ENCODE results near the gene TRO.
A peak's percentile ranks its signal among the peaks of the same experiment; 100 is the strongest.

Gene TRO

GRCh38 chrX:54945224-54945623 is 24.6 kb downstream of the TRO start:
- no peak for TF ChIP-seq CTCF (IDR thresholded peaks at IDR 0.05; ENCODE audit: low read depth, low read length)
- no peak overlapping the region for H3K4me3 ChIP-seq (replicated peaks in 1 of 2; ENCODE audit: low read depth in 2 of 2, low read length in 2 of 2)

GRCh38 chrX:54950730-54951375 is 30.2 kb downstream of the TRO start:
- TF ChIP-seq CTCF (IDR thresholded peaks at IDR 0.05; ENCODE audit: low read depth, low read length) = no peak
- H3K4me3 ChIP-seq (replicated peaks in 1 of 2; ENCODE audit: low read depth in 2 of 2, low read length in 2 of 2) = no peak overlapping the region
- no peak for DNase-seq (ENCODE audit: low read depth in 2 of 2)

More at GRCh38 chrX:54945224-54945623, 24.6 kb downstream of the TRO start:
- DNase-seq (ENCODE audit: low read depth in 2 of 2) = no peak

- no peak overlapping the region for H3K4me3 ChIP-seq (replicated peaks in 1 of 2; ENCODE audit: low read depth in 2 of 2, low read length in 2 of 2)
- TF ChIP-seq CTCF (IDR thresholded peaks at IDR 0.05; ENCODE audit: low read depth, low read length) = no peak
Measured at GRCh38 chrX:54961750-54962149, 41.1 kb downstream of the TRO start.

GRCh38 chrX:54964766-54965497 is 44.3 kb downstream of the TRO start:
- DNase-seq (ENCODE audit: low read depth in 2 of 2) = no peak
- no peak for TF ChIP-seq CTCF (IDR thresholded peaks at IDR 0.05; ENCODE audit: low read depth, low read length)
- H3K4me3 ChIP-seq (replicated peaks in 1 of 2; ENCODE audit: low read depth in 2 of 2, low read length in 2 of 2) = no peak overlapping the region

More at GRCh38 chrX:54961750-54962149, 41.1 kb downstream of the TRO start:
- DNase-seq (ENCODE audit: low read depth in 2 of 2) = no peak

DNA sequence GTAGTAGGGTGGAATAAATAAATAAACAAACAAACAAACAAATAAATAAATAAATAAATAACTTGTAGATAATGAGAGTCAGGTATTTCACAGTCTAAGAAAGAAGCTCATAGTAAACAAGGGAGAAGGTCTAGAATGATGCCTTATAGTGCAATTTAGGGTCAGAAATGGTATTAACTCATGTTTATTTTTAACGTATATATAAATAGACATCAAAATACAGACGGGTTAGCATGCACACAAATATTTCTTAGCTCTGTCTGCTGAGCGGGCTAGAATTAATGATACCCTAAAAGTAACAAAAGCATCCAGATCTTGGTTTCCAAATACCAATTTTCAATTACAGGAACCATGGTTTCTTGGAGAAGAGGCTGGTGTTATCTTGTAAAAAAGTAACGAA is 56.8 kb downstream of the TRO start:
- H3K4me3 ChIP-seq (replicated peaks in 1 of 2; ENCODE audit: low read depth in 2 of 2, low read length in 2 of 2) = no peak overlapping the region
- no peak for TF ChIP-seq CTCF (IDR thresholded peaks at IDR 0.05; ENCODE audit: low read depth, low read length)
- DNase-seq (ENCODE audit: low read depth in 2 of 2) = no peak

- no peak overlapping the region for H3K4me3 ChIP-seq (replicated peaks in 1 of 2; ENCODE audit: low read depth in 2 of 2, low read length in 2 of 2)
- no peak for TF ChIP-seq CTCF (IDR thresholded peaks at IDR 0.05; ENCODE audit: low read depth, low read length)
- peak; percentile 0 to 7 for DNase-seq (ENCODE audit: low read depth in 2 of 2)
Measured at GRCh38 chrX:54978448-54978847, 57.8 kb downstream of the TRO start.
